ENCODE results near the gene SLC29A4.
"Not testable (repeated sequence)": the region's sequence is repeated elsewhere in the genome, so short reads cannot be mapped to it uniquely, and the experiment has no call there.

GRCh38 chr7:5253529-5253928, 29.2 kb upstream of the SLC29A4 start:
- not testable (repeated sequence) for TF ChIP-seq CTCF (conservative IDR thresholded peaks at IDR 0.05; ENCODE audit: low read depth, low read length); POLR2A (IDR thresholded peaks at IDR 0.05; ENCODE audit: low read depth, low read length); CHD1 (IDR thresholded peaks at IDR 0.05; ENCODE audit: low read depth, low read length); RCOR1 (IDR thresholded peaks at IDR 0.05; ENCODE audit: insufficient replicate concordance, low read length); SMC3 (IDR thresholded peaks at IDR 0.05; ENCODE audit: low read depth, low read length); USF2 (IDR thresholded peaks at IDR 0.05; ENCODE audit: low read depth, low read length); MAFK (IDR thresholded peaks at IDR 0.05; ENCODE audit: low read depth, low read length); MAZ (IDR thresholded peaks at IDR 0.05; ENCODE audit: borderline replicate concordance, low read depth, low read length); MXI1 (IDR thresholded peaks at IDR 0.05; ENCODE audit: borderline replicate concordance, low read depth, low read length); RFX5 (IDR thresholded peaks at IDR 0.05; ENCODE audit: low read depth, low read length); ELK1 (IDR thresholded peaks at IDR 0.05; ENCODE audit: borderline replicate concordance, low read depth, low read length); RAD21 (IDR thresholded peaks at IDR 0.05; ENCODE audit: low read length); FOS (IDR thresholded peaks at IDR 0.05; ENCODE audit: low read depth, low read length); BHLHE40 (IDR thresholded peaks at IDR 0.05; ENCODE audit: low read depth, low read length)
